Omental fat pad (tissue), 4 donors: ENCODE data around the gene TPRN. TPM values are rescaled to one million over a fixed set of nuclear protein-coding genes. Genes with fewer than 3 reads are reported as not detected.

ENCODE experiments used
- ATAC-seq: fragments of 150-250 bp; one replicate; pipeline ENCODE4 v1.9.1; 2016; ENCODE audit warnings: mild to moderate bottlenecking, moderate library complexity; ENCODE audit not compliant: low FRiP score
- DNase-seq: peaks from one replicate; pipeline ENCODE4 v3.0.0-alpha.2; 2019; ENCODE audit warnings: low spot score
- CTCF ChIP-seq, 3 donors: fragments of 450-650 bp; IDR thresholded peaks; one replicate each; pipeline ENCODE4 v1.5.1; 2016 to 2017; ENCODE audit warnings: antibody characterized with exemption in 3 of 3, mild to moderate bottlenecking in 3 of 3, moderate library complexity in 2 of 3
- small RNA-seq: library from RNA; depleted of rRNA; stranded (forward); fragments of <200 nt; gene quantifications from one replicate; pipeline ENCODE3, GENCODE V24; 2016
- total RNA-seq, 4 donors: library from RNA; depleted of rRNA; stranded (reverse); fragments of >200 nt; gene quantifications; one replicate each; pipeline ENCODE4 v1.1.0, GENCODE V29; 2016

TPRN gene
- total RNA-seq, 4 donors from 2014 or later: 3.6 to 6.5 (median 4.9) TPM

DNA sequence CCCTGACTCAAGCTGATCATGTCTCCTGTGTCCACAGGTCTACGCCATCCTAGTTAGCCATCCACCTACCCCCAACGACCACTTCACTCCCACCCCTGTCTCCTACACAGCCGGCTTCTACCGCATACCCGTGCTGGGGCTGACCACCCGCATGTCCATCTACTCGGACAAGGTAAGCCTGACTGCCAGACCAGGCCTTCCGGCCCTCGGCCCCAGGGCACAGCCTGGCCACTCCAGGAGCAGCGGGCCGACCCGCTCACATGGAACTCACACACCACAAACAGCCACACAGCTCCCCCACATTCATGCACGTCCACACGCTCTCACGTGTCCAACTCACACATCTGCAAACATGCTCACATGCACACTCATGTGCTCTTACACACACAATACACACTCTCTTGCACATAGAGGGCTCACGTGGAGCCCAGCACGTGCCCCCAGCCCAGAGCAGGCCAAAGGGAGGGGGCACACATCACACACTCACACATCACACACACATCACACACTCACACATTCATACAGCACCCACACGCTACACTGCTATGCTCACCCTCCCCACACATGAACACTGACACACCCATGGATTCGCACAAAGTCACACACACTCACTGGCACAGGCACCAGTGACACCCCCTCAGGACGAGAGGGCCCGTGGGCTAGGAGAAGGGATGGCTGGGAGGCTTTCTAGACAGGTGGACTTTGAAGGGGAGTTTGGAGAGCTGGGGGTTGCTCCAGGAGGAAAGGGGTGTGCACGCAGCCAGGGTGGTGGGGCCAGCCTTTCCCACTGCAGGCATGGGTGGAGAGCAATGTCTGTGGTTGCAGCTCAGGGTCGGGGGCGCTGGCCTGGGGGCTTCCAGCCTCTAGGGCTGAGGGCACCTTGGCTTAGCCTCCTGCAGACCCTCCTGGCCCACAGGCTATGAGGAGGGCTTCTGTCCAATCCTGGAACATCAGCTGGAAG, 58.3 kb downstream of the TPRN start:
- DNase-seq: no peak
- ATAC-seq: no peak
- no peak for TF ChIP-seq CTCF (IDR thresholded peaks at IDR 0.05)

Small RNAs within 50 kb of the gene (small RNA-seq; reads per million reads assigned to genes)
- not detected for gene MIR3621

Other genes starting within 250 kb of the TPRN start
- under 1 TPM in 1 of 4 donors, not detected in 3; 0.46 TPM for gene LCN12, start 248.5 kb downstream of the TPRN start, total RNA-seq
- 100 to 1,000 TPM in 2 of 4 donors, 10 to 100 TPM in 2; 76.9 to 173 (median 118) TPM for gene PTGDS, start 223.2 kb downstream of the TPRN start, total RNA-seq
- gene LCNL1, start 217.7 kb downstream of the TPRN start, total RNA-seq: under 1 TPM in 3 of 4 donors, not detected in 1; 0.28 to 0.47 (median 0.36) TPM
- gene PAXX, start 208.3 kb downstream of the TPRN start, total RNA-seq: 10 to 100 TPM; 22.0 to 37.0 (median 31.6) TPM
- gene CLIC3, start 204.2 kb downstream of the TPRN start, total RNA-seq: 1 to 10 TPM in 3 of 4 donors, under 1 TPM in 1; 0.95 to 9.7 (median 4.7) TPM
- gene ABCA2, start 172.5 kb downstream of the TPRN start, total RNA-seq: 10 to 100 TPM; 15.4 to 31.5 (median 25.9) TPM
- gene FUT7, start 168.7 kb downstream of the TPRN start, total RNA-seq: 1 to 10 TPM in 1 of 4 donors, under 1 TPM in 2, not detected in 1; 0.19 to 3.6 (median 0.31) TPM
- 10 to 100 TPM; 37.2 to 70.5 (median 58.5) TPM for gene NPDC1, start 154.6 kb downstream of the TPRN start, total RNA-seq
- under 1 TPM in 3 of 4 donors, not detected in 1; 0.25 to 0.72 (median 0.28) TPM for gene ENTPD2, start 146.7 kb downstream of the TPRN start, total RNA-seq
- 1 to 10 TPM in 1 of 4 donors, under 1 TPM in 2, not detected in 1; 0.13 to 1.8 (median 0.37) TPM for gene SAPCD2, start 130.2 kb downstream of the TPRN start, total RNA-seq
- gene UAP1L1, start 123.2 kb downstream of the TPRN start, total RNA-seq: 10 to 100 TPM in 2 of 4 donors, 1 to 10 TPM in 2; 5.2 to 12.8 (median 9.7) TPM
- gene MAN1B1, start 113.8 kb downstream of the TPRN start, total RNA-seq: 10 to 100 TPM; 30.2 to 39.9 (median 33.9) TPM
- gene DPP7, start 86.0 kb downstream of the TPRN start, total RNA-seq: 100 to 1,000 TPM in 3 of 4 donors, 10 to 100 TPM in 1; 91.8 to 132 (median 119) TPM
- not detected for gene GRIN1, start 61.6 kb downstream of the TPRN start, total RNA-seq
- not detected for gene LRRC26, start 30.7 kb downstream of the TPRN start, total RNA-seq
- not detected for gene TMEM210, start 28.7 kb downstream of the TPRN start, total RNA-seq
- 10 to 100 TPM; 17.4 to 38.8 (median 22.8) TPM for gene ANAPC2, start 12.2 kb downstream of the TPRN start, total RNA-seq
- gene SSNA1, start 12.1 kb downstream of the TPRN start, total RNA-seq: 10 to 100 TPM; 51.2 to 78.2 (median 67.1) TPM
- gene TMEM203, start 4.9 kb upstream of the TPRN start, total RNA-seq: 10 to 100 TPM; 21.6 to 29.1 (median 27.1) TPM
- gene NDOR1, start 5.0 kb upstream of the TPRN start, total RNA-seq: 1 to 10 TPM; 5.6 to 6.6 (median 6.1) TPM
- gene RNF208, start 21.5 kb upstream of the TPRN start, total RNA-seq: 1 to 10 TPM in 1 of 4 donors, under 1 TPM in 2, not detected in 1; 0.65 to 1.0 (median 0.72) TPM
- under 1 TPM in 3 of 4 donors, not detected in 1; 0.36 to 0.65 (median 0.38) TPM for gene CYSRT1, start 24.4 kb upstream of the TPRN start, total RNA-seq
- under 1 TPM in 1 of 4 donors, not detected in 3; 0.19 TPM for gene RNF224, start 26.8 kb upstream of the TPRN start, total RNA-seq
- not detected for gene SLC34A3, start 30.2 kb upstream of the TPRN start, total RNA-seq
- 100 to 1,000 TPM; 197 to 452 (median 288) TPM for gene TUBB4B, start 40.5 kb upstream of the TPRN start, total RNA-seq
- gene STPG3, start 50.5 kb upstream of the TPRN start, total RNA-seq: under 1 TPM in 1 of 4 donors, not detected in 3; 0.56 TPM
- gene NELFB, start 54.6 kb upstream of the TPRN start, total RNA-seq: 10 to 100 TPM; 22.2 to 42.8 (median 34.2) TPM
- gene TOR4A, start 77.0 kb upstream of the TPRN start, total RNA-seq: 10 to 100 TPM in 3 of 4 donors, 1 to 10 TPM in 1; 9.8 to 17.7 (median 11.6) TPM
- gene NRARP, start 101.5 kb upstream of the TPRN start, total RNA-seq: 10 to 100 TPM in 1 of 4 donors, 1 to 10 TPM in 3; 4.6 to 12.3 (median 7.2) TPM
- 10 to 100 TPM in 3 of 4 donors, 1 to 10 TPM in 1; 8.3 to 18.3 (median 10.5) TPM for gene EXD3, start 222.4 kb upstream of the TPRN start, total RNA-seq
- 1 to 10 TPM in 3 of 4 donors, under 1 TPM in 1; 0.84 to 3.8 (median 2.1) TPM for gene NOXA1, start 222.7 kb upstream of the TPRN start, total RNA-seq
- gene ENTPD8, start 240.6 kb upstream of the TPRN start, total RNA-seq: not detected